ACC112 (cell line): Measurements from ENCODE around the gene SMURF2.
A peak's percentile ranks its signal among the peaks of the same experiment; 100 is the strongest.

Experiments
- H2AFZ ChIP-seq: fragments of 200-600 bp; sonication (generic); one replicate; pipeline ENCODE4 v1.6.0; 2017; ENCODE audit warnings: antibody characterized with exemption, low read length; ENCODE audit not compliant: unreplicated experiment
- H3K27ac ChIP-seq: fragments of 200-600 bp; sonication (generic); 2 replicates; pipeline ENCODE4 v1.5.1; 2014; ENCODE audit warnings: low read depth, mild to moderate bottlenecking, antibody characterized with exemption, low read length, moderate library complexity
- H3K27me3 ChIP-seq: fragments of 200-600 bp; sonication (generic); 2 replicates; pipeline ENCODE4 v1.6.1; 2014; ENCODE audit warnings: mild to moderate bottlenecking, antibody characterized with exemption, low read length, moderate library complexity, mixed read lengths; ENCODE audit not compliant: insufficient read depth
- H3K36me3 ChIP-seq: fragments of 200-600 bp; sonication (generic); 2 replicates; pipeline ENCODE4 v1.6.1; 2016; ENCODE audit warnings: mild to moderate bottlenecking, antibody characterized with exemption, low read length, moderate library complexity, mixed read lengths; ENCODE audit not compliant: insufficient read depth
- H3K4me1 ChIP-seq: fragments of 200-600 bp; sonication (generic); one replicate; pipeline ENCODE4 v1.6.1; 2016; ENCODE audit warnings: low read length, mixed read lengths; ENCODE audit not compliant: insufficient read depth, unreplicated experiment, control insufficient read depth
- H3K4me3 ChIP-seq: fragments of 200-600 bp; sonication (generic); 2 replicates; pipeline ENCODE4 v1.5.1; 2014; ENCODE audit warnings: mild to moderate bottlenecking, low read depth, low read length
- H3K79me2 ChIP-seq: fragments of 200-600 bp; sonication (generic); one replicate; pipeline ENCODE4 v1.6.0; 2016; ENCODE audit warnings: low read length; ENCODE audit not compliant: control insufficient read depth, unreplicated experiment, insufficient read depth

SMURF2 gene

DNA sequence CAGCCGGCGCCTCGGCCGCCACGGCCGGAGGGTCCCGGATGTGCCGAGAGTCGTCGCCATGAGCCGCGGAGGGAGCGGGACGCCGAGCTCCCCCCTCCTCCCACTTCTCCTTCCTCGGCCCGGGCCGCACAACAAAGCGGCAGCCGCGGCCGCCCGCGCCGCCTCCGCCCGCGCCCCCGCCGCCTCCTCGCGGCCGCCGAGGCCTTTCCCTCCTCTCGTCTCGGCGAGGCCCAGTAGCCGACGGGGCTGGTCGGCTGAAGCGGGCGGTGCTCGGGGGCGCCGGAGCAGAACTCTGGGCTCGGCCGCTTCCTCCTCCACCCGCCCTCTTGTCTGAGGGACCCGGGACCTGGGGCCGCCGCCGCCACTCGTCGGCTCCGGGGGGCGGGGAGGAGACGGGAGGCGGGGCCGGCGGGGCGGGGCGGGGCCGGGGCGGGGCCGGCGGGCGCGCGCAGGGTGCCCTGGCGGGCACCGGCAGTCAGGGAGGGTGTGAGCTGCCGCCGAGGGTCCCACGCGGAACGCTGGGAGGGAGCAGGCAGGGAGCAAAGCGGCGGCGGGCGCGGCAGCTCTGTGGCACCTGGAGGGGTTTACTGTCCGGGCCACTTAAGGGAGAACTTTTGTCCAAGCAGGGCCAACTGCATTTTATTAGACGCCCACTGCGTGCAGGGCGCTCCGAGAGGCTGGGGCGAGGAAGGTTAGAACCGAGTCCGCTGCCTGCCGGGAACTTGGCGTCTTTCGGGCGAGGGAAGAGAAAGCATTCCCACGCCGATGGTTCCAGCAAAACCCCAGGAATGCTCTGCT lies at the start of gene SMURF2:
Gene SMURF2, minus strand, starts transcription at position 332 of the 798 bp plus-strand sequence. CDS start 427 bp downstream, outside the sequence.
- Histone ChIP-seq H3K36me3 (no peaks in the 10 kb centered on the region), H2AFZ (peak within 1 kb of the TSS; percentile 61), H3K4me3 (peak within 1 kb of the TSS; percentile 92), H3K4me1 (peaks cover 23% of the 10 kb centered on the region), H3K27me3 (no peaks in the 10 kb centered on the region), H3K27ac (peak within 1 kb of the TSS; percentile 74), H3K79me2 (peaks cover 48% of the 10 kb centered on the region)

DNA sequence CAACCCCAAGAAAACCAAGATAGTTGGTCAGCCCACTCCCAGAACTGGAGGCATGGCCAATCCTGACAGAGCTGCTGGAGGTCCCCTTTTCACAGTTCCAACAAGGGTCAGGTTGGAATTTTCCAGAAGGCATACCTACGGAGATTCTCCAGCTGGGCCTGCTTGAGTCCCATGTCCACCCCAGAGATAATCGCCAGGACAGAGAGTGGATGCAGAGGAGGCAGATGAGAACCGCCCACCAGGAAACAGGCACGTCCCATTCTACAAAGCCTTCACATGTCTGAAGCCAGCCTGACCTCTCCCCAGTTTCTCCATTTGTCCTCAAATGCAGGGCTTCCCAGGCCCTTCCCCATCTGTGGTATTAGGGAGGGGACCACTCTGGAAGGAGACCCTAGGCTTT lies 47.4 kb upstream of the SMURF2 start:
- Histone ChIP-seq H3K79me2 (no peaks in the 10 kb centered on the region), H3K4me1 (peaks cover 43% of the 10 kb centered on the region), H3K27me3 (no peaks in the 10 kb centered on the region), H3K4me3 (no peak overlapping the region), H3K36me3 (no peaks in the 10 kb centered on the region), H3K27ac (no peak overlapping the region), H2AFZ (no peak overlapping the region)

DNA sequence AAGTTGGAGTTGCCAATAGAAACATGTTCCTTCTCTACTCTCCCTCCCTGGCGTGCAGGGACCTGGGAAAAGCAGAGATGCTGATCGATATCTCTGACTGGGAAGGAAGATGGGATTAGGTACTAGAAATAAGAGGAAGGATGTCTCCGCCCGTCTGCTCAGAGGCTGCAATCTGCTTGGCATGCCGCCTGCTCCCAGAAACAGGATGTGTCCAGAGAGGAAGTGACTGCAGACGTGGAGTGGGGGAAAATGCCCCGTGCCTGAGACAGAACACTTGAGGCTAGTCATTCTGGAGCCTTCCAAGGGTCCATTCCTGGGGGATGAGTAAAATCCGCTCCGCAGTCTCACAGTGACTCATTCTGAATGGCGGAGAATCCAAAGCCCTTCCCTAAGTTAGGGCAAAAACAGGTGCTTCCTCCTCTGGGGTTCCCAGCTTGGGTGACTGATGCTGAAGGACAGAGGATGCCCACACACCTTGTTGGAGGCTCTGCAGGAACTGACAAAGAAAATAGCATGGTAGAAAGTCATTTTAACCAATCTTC lies 45.0 kb upstream of the SMURF2 start:
- H3K4me3 ChIP-seq = peak overlapping the region; percentile 63
- peaks cover 33% of the 10 kb centered on the region for H3K4me1 ChIP-seq
- peak overlapping the region; percentile 95 for H3K27ac ChIP-seq
- H3K36me3 ChIP-seq = no peaks in the 10 kb centered on the region
- H2AFZ ChIP-seq = peak overlapping the region; percentile 62
- no peaks in the 10 kb centered on the region for H3K79me2 ChIP-seq
- no peaks in the 10 kb centered on the region for H3K27me3 ChIP-seq

DNA sequence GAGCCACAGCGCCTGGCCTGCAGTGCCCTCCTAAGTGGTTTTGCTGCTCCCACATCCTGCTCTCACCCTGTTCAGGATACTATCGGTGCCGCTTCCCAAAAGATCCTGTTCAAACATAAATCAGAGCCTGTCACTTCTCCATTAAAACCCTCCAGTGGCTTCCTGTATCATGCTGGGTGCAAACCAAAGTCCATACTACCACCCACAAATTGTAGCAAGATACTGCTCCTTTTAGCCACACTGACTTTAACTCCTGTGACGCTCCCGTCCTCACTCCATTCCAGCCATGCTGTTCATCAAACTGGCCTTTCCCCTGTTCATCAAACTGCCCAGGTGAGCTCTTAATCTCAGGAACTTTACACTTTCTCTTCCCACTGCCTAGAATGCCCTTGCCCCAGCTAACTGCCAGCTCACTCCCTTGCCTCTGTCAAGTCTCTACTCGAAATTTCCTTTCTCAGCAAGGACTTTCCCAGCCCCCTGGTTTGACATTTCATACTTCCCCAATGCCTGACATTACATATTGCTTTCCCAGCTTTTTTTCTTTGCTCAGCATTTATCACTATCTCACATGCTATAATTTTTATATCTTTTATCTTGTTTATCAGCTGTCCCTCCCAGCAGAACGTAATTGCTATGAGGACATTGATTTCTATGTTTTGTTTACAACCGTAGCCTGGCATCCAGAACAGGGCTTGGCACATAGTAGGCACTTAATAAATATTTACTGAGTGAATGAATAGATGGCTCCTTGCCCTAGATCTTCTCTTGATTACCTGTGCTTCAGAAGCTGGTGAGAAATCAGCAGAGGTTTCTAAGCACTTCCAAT lies 44.3 kb upstream of the SMURF2 start:
- Histone ChIP-seq H3K36me3 (no peaks in the 10 kb centered on the region), H3K27ac (peak overlapping the region; percentile 95), H3K79me2 (no peaks in the 10 kb centered on the region), H3K4me1 (peaks cover 33% of the 10 kb centered on the region), H3K27me3 (no peaks in the 10 kb centered on the region), H3K4me3 (peak overlapping the region; percentile 63), H2AFZ (peak overlapping the region; percentile 62)

DNA sequence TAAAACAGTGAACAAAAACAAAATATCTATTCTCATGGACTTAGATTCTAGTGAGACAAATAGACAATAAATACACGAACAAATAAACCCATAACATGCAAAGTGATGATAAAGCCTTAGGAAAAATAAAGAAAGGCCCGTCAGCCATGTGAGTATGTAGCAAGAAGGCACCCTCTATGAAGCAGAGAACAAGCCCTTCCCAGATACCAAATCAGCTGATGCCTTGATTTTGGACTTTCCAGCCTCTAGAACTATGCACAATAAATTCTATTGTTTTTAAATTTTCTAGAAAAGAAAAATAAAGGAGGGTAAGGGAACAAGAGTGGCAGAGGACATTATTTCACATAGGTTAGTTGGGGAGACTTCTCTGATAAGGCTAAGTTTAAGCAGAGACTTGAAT lies 40.7 kb upstream of the SMURF2 start:
- Histone ChIP-seq H3K79me2 (no peaks in the 10 kb centered on the region), H3K4me1 (peaks cover 34% of the 10 kb centered on the region), H3K36me3 (no peaks in the 10 kb centered on the region), H3K27ac (no peak overlapping the region), H3K4me3 (no peak overlapping the region), H2AFZ (no peak overlapping the region), H3K27me3 (no peaks in the 10 kb centered on the region)

DNA sequence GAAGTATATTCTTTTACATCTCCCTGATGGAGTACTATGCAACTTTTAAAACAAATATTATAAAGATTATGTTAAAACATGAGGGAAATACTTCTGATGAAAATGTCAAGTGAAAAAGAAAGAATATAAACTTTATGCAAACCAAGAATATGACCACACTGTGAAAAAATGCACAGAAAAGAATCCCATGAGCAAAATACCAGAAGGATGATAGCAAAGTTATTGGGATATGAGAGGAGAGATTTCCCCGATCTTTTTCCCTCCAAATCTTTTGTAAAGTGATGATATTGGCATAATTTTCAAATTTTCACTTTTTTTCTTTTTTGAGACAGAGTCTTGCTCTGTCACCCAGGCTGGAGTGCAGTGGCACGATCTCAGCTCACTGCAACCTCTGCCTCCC lies 36.6 kb upstream of the SMURF2 start:
- no peak overlapping the region for H2AFZ ChIP-seq
- H3K79me2 ChIP-seq = no peaks in the 10 kb centered on the region
- H3K4me1 ChIP-seq = peaks cover 23% of the 10 kb centered on the region
- H3K27ac ChIP-seq = no peak overlapping the region
- H3K4me3 ChIP-seq = no peak overlapping the region
- no peaks in the 10 kb centered on the region for H3K27me3 ChIP-seq
- H3K36me3 ChIP-seq = no peaks in the 10 kb centered on the region

DNA sequence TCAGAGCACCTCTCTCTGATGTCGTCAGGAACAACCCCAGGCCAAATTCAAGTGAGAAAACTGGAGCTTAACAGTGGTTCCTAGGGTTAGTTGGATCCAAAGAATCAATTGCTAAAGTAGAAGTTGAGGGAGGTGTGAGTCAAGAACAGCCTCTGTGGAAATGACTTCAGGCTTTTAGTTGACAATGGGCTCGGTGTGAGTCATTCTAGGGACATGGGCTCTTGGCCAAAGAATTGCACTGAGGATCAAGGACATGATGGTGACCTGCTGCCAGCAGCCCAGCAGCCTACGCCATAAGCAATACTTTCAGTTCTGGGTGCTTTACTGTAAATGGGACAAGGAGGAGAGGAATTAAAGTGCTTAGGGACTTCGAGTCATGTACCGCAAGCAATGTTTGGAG lies 32.1 kb upstream of the SMURF2 start:
- Histone ChIP-seq H3K27ac (peak overlapping the region; percentile 48), H3K79me2 (no peaks in the 10 kb centered on the region), H2AFZ (no peak overlapping the region), H3K4me3 (no peak overlapping the region), H3K36me3 (no peaks in the 10 kb centered on the region), H3K4me1 (peaks cover 21% of the 10 kb centered on the region), H3K27me3 (no peaks in the 10 kb centered on the region)

DNA sequence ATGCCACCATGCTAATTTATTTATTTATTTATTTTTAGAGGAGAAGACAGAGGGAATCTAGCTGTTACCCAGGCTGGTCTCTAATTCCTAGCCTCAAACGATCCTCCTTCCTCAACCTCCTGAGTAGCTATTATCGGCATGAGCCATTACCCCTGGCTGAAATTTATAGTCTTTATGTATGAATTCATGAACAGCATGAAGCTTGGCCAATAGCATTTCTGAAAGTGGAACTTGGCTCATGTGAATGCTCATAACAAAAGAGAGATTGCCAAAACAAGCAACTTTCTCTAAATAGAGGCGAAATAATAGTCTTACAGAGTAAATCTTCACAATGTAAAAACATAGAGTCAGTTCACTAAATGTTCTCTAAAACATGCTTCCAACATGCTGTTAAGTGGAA lies 30.1 kb upstream of the SMURF2 start:
- H3K4me1 ChIP-seq = peaks cover 27% of the 10 kb centered on the region
- no peaks in the 10 kb centered on the region for H3K27me3 ChIP-seq
- no peak overlapping the region for H3K27ac ChIP-seq
- no peaks in the 10 kb centered on the region for H3K79me2 ChIP-seq
- H3K4me3 ChIP-seq = no peak overlapping the region
- no peaks in the 10 kb centered on the region for H3K36me3 ChIP-seq
- H2AFZ ChIP-seq = no peak overlapping the region

DNA sequence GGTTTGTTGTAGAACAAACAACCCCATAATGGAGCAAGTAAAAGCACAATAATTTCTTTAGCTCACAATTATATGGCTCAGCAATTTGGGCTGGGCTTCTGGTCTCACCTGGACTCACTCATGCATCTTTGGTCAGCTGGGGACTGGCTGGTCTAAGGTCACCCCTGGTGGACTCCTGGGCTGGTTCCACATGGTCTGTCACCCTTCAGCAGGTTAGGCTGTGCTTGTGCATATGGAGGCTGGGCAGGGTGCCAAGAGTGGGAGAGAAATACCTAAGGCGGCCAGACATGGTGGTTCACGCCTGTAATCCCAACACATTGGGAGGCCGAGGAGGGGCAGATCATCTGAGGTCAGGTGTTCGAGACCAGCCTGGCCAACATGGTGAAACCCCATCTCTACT lies 27.0 kb upstream of the SMURF2 start:
- H3K4me1 ChIP-seq = peaks cover 21% of the 10 kb centered on the region
- H3K4me3 ChIP-seq = no peak overlapping the region
- no peaks in the 10 kb centered on the region for H3K79me2 ChIP-seq
- no peak overlapping the region for H3K27ac ChIP-seq
- H2AFZ ChIP-seq = no peak overlapping the region
- no peaks in the 10 kb centered on the region for H3K27me3 ChIP-seq
- H3K36me3 ChIP-seq = no peaks in the 10 kb centered on the region

DNA sequence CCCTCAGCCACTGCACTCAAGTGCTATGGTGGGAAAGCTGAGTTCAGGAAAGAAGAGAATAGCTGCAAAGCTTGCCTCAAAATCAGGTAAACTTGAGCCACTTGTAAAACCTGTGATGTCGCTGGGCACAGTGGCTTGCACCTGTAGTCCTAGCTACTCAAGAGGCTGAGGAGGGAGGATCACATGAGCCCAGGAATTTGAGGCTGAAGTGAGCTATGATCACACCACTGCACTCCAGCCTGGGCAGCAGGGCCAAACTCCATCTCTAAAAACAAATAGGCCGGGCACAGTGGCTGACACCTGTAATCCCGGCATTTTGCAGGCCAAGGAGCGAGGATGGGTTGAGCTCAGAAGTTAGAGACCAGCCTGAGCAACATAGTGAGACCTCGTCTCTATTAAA lies 26.4 kb upstream of the SMURF2 start:
- Histone ChIP-seq H3K27ac (peak overlapping the region; percentile 41; the same call in 1 of the 2 replicates), H3K79me2 (no peaks in the 10 kb centered on the region), H3K36me3 (no peaks in the 10 kb centered on the region), H2AFZ (no peak overlapping the region), H3K27me3 (no peaks in the 10 kb centered on the region), H3K4me1 (peaks cover 17% of the 10 kb centered on the region), H3K4me3 (no peak overlapping the region)
